Stimulated activated CD4-positive, alpha-beta T cell treated with anti-CD3 and anti-CD28 coated beads, TNF-alpha, amount 100 ng/mL, for 4 hours (primary cell): ENCODE results near the gene C5orf52.
"Not testable (repeated sequence)": the region's sequence is repeated elsewhere in the genome, so short reads cannot be mapped to it uniquely, and the experiment has no call there.

Experiments used
- DNase-seq, 3 experiments: peaks; one replicate each; pipeline ENCODE4 v3.0.0-alpha.2; 2020; ENCODE audit warnings: low read depth in 3 of 3

Gene C5orf52

GRCh38 chr5:157677931-157678330 lies 6.6 kb downstream of the C5orf52 start:
- no peak for DNase-seq

GRCh38 chr5:157679801-157680200 lies 8.5 kb downstream of the C5orf52 start:
- DNase-seq: no peak

DNA sequence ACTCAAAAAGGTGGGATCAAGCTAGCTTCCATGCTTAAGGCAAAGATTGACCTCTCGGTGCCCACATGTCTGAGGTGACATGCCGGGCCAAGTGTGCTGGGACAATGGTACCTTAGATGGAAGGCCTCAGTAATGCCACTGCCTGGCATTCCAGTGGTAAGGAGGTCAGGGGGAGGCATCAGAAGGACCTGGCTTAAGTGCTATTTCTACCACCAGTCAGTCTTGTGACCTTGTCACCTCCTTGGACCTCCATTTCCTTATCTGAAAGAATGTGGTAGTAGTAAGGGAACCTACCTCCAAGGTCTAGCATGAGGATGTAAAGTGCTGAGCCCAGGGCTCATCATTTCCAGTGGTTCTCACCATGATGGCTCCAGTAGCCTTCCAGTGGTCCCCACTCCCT lies 8.9 kb downstream of the C5orf52 start:
- no peak for DNase-seq

DNA sequence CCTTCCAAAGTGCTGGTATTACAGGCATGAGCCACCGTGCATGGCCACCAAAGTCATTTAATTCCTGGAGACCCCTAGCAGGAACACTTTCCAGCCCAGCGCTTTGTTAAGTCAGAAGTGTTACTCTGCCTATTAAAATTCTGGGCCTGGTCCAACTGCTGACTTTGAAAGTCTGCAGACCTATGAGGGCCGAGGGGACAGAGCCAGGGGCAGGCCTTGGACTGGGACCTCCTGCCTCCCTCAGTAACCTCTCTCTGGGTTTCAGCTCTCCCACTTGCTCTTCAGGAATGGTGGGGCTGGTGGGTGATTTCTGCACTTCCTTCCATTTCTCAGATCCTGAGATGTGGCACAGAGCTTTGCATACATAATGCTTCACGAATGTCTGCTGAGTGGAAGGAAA lies 9.7 kb downstream of the C5orf52 start:
- no peak for DNase-seq

GRCh38 chr5:157682257-157682656 lies 10.9 kb downstream of the C5orf52 start:
- no peak for DNase-seq

DNA sequence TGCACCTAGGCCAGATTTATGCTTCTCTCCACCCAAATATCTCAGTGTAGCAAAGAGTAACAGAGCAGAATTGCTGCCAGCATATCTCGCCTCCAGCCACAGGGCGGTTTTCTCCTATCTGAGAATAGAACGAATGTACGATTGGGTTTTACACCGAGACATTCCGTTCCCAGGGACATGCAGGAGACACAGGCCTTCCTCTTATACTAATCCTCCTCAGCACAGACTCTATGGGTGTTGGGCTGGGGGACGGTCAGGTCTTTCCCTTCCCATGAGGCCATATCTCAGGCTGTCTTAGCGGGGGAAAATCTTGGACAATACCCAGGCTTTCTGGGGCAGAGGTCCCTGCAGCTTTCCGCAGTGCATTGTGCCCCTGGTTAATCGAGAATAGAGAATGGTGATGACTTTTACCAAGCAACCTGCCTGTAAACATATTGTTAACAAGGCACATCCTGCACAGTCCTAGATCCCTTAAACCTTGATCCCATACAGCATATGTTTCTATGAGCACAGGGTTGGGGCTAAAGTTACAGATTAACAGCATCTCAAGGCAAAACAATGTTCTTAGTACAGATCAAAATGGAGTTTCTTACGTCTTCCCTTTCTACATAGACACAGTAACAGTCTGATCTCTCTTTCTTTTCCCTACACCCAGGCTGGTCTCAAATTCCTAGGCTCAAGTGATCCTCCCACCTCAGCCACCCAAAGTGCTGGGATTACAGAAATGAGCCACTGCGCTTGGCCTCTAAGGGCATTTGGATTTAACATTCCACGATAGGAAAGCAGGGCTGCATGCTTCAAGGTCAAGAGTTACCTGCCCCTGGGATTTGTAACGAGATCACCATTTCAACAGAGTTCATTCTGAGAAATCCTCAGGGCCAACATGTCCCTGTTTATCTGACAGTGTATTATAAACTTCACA lies 15.2 kb downstream of the C5orf52 start:
- DNase-seq: not testable (repeated sequence)

DNA sequence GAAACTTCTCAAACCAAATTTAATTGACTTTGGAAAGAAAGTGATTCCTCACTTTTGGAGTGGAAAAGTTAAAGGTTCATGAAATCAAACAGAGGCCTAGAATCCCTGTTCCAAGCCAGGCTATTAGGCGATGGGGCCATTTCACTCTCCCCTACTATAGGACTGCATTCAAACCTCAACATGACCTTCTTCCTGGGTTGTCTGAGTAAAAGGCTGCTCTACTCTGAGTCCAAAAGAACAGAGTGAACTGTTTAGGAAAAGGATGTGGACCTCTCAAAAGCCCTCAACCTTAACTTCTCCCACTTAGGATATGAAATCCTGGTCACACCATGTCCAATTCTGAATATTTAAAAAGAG lies 15.8 kb downstream of the C5orf52 start:
- no peak for DNase-seq

DNA sequence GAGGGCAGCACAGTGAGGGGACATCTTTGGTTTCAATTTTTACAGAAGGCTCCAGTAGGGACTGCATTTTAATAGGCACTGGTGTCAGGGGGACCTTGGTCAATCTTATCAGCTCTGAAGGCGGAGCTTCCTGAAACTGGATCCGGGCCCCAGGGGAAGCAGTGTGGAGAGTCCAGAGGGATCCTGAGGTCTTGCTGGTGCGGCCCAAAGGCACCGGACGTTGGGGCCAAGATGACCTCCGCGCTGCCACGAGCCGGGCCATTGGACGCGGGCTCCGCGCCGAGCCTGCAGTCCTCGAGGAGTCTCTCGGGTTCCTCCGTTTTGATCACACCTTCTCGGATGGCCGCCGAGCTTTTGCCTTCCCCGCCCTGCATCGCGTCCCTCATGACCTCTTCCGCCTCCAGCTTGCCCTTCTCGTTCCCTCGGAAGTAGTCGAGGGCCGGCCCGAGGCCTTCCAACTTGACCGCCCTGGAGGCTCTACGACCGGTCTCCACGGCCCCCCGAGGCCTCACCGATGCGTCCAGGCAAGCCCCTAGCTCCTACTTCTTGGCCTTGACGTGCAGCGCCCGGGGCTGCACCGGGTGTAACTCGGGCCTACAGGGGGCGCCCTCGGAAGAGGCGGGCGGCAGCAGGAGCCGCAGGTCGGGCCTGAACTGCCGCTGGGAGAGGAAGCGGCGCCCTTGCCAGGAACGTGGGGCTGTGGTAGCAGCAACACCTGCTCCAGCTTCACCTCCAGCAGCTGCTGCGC lies 18.8 kb downstream of the C5orf52 start:
- no peak for DNase-seq

GRCh38 chr5:157690690-157691433 lies 19.5 kb downstream of the C5orf52 start:
- DNase-seq: no peak

DNA sequence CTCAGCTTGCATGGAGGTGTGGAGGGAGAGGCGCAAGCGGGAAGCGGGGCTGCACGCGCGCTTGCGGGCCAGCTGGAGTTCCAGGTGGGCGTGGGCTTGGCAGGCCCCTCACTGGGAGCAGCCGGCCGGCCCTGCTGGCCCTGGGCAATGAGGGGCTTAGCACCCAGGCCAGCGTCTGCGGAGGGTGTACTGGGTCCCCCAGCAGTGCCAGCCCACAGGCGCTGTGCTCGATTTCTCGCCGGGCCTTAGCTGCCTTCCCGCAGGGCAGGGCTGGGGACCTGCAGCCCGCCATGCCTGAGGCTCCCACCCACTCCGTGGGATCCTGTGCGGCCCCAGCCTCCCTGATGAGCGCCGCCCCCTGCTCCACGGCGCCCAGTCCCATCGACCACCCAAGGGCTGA lies 22.5 kb downstream of the C5orf52 start:
- DNase-seq: not testable (repeated sequence)

DNA sequence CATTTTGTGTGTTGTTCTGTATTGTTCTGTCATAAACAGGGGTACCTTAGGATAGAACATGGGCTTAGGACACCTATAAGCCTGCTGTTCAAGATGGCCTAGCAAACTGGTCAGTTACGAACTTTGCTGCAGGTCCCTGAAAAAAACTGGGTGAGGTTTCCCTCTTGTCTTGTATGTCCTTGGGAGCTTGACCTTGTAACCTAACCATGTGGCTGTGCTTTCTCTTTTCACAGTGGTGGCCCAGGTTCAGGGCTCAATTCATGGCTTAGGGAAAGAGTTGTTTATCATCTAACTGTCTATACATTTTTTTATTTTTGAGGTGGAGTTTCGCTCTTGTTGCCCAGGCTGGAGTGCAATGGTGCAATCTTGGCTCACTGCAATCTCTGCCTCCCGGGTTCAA lies 24.8 kb downstream of the C5orf52 start:
- not testable (repeated sequence) for DNase-seq

DNA sequence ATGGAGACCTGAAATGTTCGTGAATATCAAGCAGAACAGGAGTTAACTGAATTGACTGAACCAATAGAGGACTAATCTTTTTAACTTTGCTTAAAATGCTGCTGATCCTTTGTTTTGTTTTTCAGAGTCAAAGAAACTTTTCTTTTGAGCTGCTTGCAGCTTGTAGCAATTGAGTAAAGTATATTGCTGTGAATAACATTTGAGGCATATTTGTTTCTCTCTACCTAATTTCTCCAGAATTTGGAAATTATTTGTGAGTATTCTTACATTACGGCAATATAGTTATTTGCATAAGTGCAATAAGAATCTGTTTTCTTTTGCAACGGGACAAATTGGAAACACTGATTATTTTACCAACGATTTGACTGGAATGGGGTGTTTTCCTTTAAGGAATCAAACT lies 27.3 kb downstream of the C5orf52 start:
- DNase-seq: not testable (repeated sequence)

DNA sequence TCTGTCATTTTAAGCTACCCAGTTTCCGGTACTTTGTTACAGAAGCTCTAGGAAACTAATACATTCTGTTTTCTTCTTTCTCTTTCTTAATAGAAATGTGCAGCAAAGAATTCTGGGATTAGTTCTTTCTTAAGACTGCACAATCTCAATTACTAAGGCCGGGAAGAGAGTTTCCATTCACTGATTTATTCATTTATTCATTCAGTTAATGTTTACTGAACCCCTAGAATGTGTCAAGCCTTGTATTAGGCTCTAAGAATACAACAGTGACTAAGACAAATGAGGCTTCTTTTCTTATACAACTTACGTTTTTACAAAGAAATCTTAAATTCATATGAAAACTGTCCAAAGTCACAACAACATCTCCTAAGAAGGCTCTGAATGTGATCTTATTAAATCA lies 32.4 kb downstream of the C5orf52 start:
- no peak for DNase-seq

DNA sequence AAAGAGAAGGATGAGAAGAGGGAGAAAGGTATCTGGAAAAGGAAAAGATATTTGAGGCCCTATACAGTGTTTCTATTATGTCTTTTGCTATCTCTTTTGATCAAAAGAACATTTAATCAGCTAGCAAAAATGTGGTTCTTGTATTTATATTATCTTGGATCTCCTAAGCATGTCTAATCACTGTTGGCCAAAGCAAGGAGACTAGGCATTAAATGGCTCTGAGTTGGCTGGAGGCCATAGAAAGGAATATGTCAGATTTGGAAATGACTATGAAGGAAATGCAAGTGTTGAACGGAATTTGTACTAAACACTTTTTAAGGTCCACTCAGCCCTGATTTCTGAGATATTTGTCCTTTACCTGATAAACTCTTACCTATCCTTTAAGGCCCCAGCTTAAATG lies 37.5 kb downstream of the C5orf52 start:
- no peak for DNase-seq

DNA sequence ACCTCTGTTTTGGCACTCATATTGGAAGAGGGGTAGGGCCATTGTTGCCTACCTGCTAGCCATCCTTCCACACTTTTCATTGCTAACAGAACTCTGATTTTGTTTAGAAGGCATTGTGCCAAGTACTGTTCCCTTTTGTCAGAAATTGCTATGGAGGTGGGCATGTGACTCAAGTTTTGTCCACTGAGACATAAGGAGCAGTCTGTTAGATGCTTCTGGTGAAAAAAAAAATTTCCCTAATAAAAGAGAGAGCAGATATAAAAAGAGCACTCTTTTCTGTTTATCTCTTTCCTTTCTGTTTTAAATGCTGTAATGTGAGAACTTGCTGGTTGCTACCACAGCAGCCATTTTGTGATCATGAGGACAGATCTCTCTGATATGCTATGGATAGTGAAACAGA lies 38.0 kb downstream of the C5orf52 start:
- DNase-seq: no peak

GRCh38 chr5:157710431-157710830 lies 39.1 kb downstream of the C5orf52 start:
- DNase-seq: no peak

- DNase-seq: no peak
These were observed 39.5 kb downstream of the C5orf52 start for GRCh38 chr5:157710882-157711281.

GRCh38 chr5:157713830-157714595 lies 42.7 kb downstream of the C5orf52 start:
- no peak for DNase-seq

DNA sequence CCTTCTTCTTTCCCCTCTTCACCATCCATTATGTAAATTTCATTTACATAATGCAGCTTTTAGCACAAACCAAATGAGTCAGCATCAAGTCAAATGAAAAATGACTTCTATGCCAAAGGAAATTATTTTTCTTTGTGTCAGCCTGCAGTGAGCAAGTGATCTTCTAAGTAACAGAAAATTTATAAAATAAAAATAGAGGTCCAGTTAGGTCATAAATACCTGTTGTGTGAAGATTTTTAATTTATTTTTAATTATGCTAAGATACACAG lies 43.2 kb downstream of the C5orf52 start:
- DNase-seq: no peak

DNA sequence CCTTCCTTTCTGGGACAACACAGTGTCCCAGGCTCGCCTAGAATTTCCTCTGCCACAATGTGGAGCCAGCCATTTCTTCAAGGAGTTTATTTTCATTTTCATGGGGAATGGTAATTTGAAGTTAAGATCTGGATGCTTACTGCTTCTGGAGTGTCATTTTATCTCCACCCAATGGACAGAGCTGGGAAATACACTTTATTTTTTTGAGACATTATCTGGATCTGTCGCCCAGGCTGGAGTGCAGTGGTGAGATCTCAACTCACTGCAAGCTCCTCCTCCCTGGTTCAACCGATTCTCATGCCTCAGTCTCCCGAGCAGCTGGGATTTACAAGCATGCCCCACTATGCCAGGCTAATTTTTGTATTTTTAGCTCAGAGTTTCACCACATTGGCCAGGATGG lies 47.2 kb downstream of the C5orf52 start:
- DNase-seq: no peak

GRCh38 chr5:157719245-157719644 lies 47.9 kb downstream of the C5orf52 start:
- no peak for DNase-seq

DNA sequence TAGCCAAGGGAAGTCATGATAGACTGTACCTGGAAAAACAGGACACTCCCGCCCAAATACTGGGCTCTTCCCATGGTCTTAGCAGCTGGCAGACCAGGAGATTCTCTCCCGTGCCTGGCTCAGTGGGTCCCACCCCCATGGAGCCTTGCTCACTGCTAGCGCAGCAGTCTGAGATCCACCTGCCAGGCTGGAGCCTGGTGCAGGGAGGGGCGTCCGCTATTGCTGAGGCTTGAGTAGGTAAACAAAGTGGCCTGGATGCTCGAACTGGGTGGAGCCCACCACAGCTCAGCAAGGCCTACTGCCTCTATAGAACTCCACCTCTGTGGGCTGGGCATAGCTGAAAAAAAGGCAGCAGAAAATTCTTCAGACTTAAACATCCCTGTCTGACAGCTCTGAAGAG lies 49.8 kb downstream of the C5orf52 start:
- no peak for DNase-seq
